Caco-2 (cell line): ENCODE measurements around the gene SLC39A11. TPM values are rescaled to one million over a fixed set of nuclear protein-coding genes. Genes with fewer than 3 reads are reported as not detected.

Experiments
- BruUV-seq: library from RNA; stranded (reverse); fragments of 400-500 nt; replicated peaks from 2 replicates; lab custom pipeline; 2021; lab: Mats Ljungman, UMichigan
- CTCF ChIA-PET: fragments of 300-600 bp; sonication (Branson Sonifier 250); formaldehyde crosslinking; loops from one replicate; lab custom pipeline; 2022; ENCODE audit warnings: antibody characterized with exemption; lab: Charles Lee
- POLR2A ChIA-PET: fragments of 300-600 bp; sonication (Branson Sonifier 250); formaldehyde crosslinking; loops from one replicate; lab custom pipeline; 2022; ENCODE audit warnings: antibody characterized with exemption; lab: Charles Lee
- DNase-seq, 2 experiments: peaks; one replicate each; pipeline versions ENCODE4 v3.0.0 to v3.0.0-alpha.2; 2020 to 2022
- H3K27me3 ChIP-seq: replicated peaks from 2 replicates; pipeline ENCODE4 v1.6.0; 2011; ENCODE audit warnings: low read length; ENCODE audit not compliant: control insufficient read depth, insufficient read depth
- H3K36me3 ChIP-seq: 2 replicates; pipeline ENCODE4 v1.5.1; 2011; ENCODE audit warnings: low read length; ENCODE audit not compliant: control insufficient read depth, insufficient read depth
- H3K4me1 ChIP-seq: fragments of 250-450 bp; sonication (Bioruptor Pico); 2 replicates; pipeline ENCODE4 v1.5.1; 2020; ENCODE audit warnings: mild to moderate bottlenecking
- H3K4me3 ChIP-seq: 2 replicates; pipeline ENCODE4 v1.5.1; 2011; ENCODE audit warnings: low read depth, mild to moderate bottlenecking, control low read depth, low read length
- H3K9me3 ChIP-seq: fragments of 250-450 bp; sonication (Bioruptor Pico); 2 replicates; pipeline ENCODE4 v1.5.1; 2020; ENCODE audit warnings: mild to moderate bottlenecking, moderate library complexity
- H3K27ac Mint-ChIP-seq: one replicate; pipeline ENCODE4 v1.8.0; 2022; ENCODE audit warnings: mixed read lengths; ENCODE audit not compliant: unreplicated experiment
- H3K27me3 Mint-ChIP-seq: one replicate; pipeline ENCODE4 v1.8.0; 2022; ENCODE audit warnings: mixed read lengths; ENCODE audit not compliant: insufficient read depth, unreplicated experiment
- H3K36me3 Mint-ChIP-seq: one replicate; pipeline ENCODE4 v1.8.0; 2022; ENCODE audit warnings: mild to moderate bottlenecking, mixed read lengths; ENCODE audit not compliant: insufficient read depth, unreplicated experiment
- H3K4me1 Mint-ChIP-seq: one replicate; pipeline ENCODE4 v1.8.0; 2022; ENCODE audit warnings: low read depth, mixed read lengths; ENCODE audit not compliant: unreplicated experiment
- H3K4me3 Mint-ChIP-seq: one replicate; pipeline ENCODE4 v1.8.0; 2022; ENCODE audit warnings: mild to moderate bottlenecking, moderate library complexity, mixed read lengths; ENCODE audit not compliant: unreplicated experiment
- H3K9me3 Mint-ChIP-seq: one replicate; pipeline ENCODE4 v1.8.0; 2022; ENCODE audit warnings: mixed read lengths; ENCODE audit not compliant: unreplicated experiment
- intact Hi-C: fragments of 100-400 bp; cut with micrococcal nuclease; formaldehyde crosslinking; loops from one replicate; pipeline ENCODE4 v1.10.0; 2022; ENCODE audit not compliant: unreplicated experiment
- total RNA-seq: library from RNA; stranded (reverse); gene quantifications from 2 replicates; pipeline ENCODE4 v1.2.3, GENCODE V29; 2022
- TF ChIP-seq, protein P1 (sequence below), 2 experiments: fragments of 200-600 bp in 1 of 2; IDR thresholded peaks; 1 replicate in 1 of 2; 2 replicates in 1 of 2; pipeline versions ENCODE4 v1.5.1 to v1.8.0; 2011 to 2022; ENCODE audit warnings: antibody characterized with exemption in 1 of 2, control low read depth in 1 of 2, inconsistent platforms in 1 of 2, low read depth in 1 of 2, low read length in 1 of 2, mild to moderate bottlenecking in 1 of 2, moderate library complexity in 1 of 2; ENCODE audit not compliant: insufficient read depth in 1 of 2, severe bottlenecking in 1 of 2, unreplicated experiment in 1 of 2

The SLC39A11 gene
- total RNA-seq, 1 experiment from 2014 or later: 26.4 TPM

DNA sequence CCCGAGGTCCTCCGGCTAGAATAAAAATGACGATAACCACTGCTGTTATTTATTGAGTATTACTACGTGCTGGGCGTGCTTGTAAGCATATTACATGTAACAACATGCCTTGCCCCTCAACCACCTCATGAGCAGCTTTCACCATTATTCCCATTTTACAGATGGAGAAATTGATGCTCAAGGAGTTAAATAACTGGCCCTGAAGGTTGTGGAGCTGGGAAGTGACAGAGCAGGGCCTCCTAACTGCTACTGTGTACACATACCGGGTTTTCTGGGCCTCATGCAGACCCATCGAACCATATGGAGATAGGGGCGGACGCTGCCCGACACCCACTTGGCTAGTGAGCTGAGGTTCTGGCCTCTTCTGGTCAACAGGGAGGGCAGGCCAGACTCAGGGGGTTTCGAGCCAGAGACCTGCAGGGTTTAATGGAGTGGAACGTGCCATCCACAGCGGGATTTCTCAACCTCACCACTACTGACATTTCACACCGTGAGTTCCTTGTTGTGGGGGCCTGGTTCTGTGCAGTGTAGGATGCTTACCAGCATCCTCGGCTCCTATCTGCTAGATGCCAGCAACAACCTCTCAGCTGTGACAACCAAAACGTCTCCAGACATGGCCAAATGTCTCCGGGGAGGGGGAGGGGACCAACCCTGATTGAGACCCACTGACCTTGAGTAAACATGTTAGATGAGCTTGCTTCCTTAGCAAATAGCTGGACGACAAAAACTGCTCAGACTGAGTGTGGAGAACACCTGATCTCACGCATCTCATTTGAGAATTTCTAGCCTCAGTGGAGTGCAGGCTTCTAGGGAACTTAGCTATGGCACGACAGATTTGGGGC is 432.0 kb downstream of the SLC39A11 start:
- no peaks in the 10 kb centered on the region for H3K36me3 Mint-ChIP-seq
- no peaks in the 10 kb centered on the region for H3K27me3 Mint-ChIP-seq
- no peak for DNase-seq
- H3K4me3 Mint-ChIP-seq: no peak overlapping the region
- ChIA-PET POLR2A (no interaction called here), CTCF (interaction anchor here (0.5 to 1.7 kb wide), 4 partner anchors 101 to 702 kb away, joined by 3 to 12 read pairs (median 4); no protein-coding TSS in a partner anchor)
- H3K9me3 Mint-ChIP-seq: peaks cover 26% of the 10 kb centered on the region
- Histone ChIP-seq H3K4me1 (peaks cover 15% of the 10 kb centered on the region), H3K36me3 (no peaks in the 10 kb centered on the region), H3K27me3 (no peaks in the 10 kb centered on the region), H3K4me3 (no peak overlapping the region), H3K9me3 (no peaks in the 10 kb centered on the region)
- peaks cover 7% of the 10 kb centered on the region for H3K4me1 Mint-ChIP-seq
- intact Hi-C loops: no loop called here
- BruUV-seq: no TSS peak
- no peak overlapping the region for H3K27ac Mint-ChIP-seq
- TF ChIP-seq, protein P1, sequence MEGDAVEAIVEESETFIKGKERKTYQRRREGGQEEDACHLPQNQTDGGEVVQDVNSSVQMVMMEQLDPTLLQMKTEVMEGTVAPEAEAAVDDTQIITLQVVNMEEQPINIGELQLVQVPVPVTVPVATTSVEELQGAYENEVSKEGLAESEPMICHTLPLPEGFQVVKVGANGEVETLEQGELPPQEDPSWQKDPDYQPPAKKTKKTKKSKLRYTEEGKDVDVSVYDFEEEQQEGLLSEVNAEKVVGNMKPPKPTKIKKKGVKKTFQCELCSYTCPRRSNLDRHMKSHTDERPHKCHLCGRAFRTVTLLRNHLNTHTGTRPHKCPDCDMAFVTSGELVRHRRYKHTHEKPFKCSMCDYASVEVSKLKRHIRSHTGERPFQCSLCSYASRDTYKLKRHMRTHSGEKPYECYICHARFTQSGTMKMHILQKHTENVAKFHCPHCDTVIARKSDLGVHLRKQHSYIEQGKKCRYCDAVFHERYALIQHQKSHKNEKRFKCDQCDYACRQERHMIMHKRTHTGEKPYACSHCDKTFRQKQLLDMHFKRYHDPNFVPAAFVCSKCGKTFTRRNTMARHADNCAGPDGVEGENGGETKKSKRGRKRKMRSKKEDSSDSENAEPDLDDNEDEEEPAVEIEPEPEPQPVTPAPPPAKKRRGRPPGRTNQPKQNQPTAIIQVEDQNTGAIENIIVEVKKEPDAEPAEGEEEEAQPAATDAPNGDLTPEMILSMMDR (IDR thresholded peaks at IDR 0.05; ENCODE audit: insufficient read depth in 1 of 2, low read depth in 1 of 2, low read length in 1 of 2, severe bottlenecking in 1 of 2, unreplicated experiment in 1 of 2): no peak

DNA sequence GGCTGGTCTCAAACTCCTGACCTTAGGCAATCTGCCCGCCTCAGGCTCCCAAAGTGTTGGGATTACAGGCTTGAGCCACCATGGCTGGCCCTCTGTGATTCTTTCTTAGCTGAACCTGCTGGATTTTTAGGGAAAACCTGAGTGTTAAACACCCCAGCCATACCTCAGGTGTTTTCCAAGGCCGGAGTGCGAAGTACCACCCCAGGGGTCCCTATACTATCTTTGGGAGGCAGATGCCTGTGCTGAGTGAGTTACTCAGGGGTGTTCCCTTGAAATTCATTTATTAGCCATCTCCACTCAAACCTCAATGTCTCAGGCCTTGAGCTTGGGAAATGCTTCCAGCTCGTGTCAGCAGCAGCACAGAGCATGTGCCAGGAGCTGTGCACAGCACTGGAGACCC is 432.7 kb downstream of the SLC39A11 start:
- no peak for DNase-seq
- Histone ChIP-seq H3K36me3 (no peaks in the 10 kb centered on the region), H3K27me3 (no peaks in the 10 kb centered on the region), H3K4me1 (peaks cover 15% of the 10 kb centered on the region), H3K4me3 (no peak overlapping the region), H3K9me3 (no peaks in the 10 kb centered on the region)
- H3K9me3 Mint-ChIP-seq: peaks cover 20% of the 10 kb centered on the region
- no peaks in the 10 kb centered on the region for H3K27me3 Mint-ChIP-seq
- no peak overlapping the region for H3K27ac Mint-ChIP-seq
- BruUV-seq: no TSS peak
- no peaks in the 10 kb centered on the region for H3K36me3 Mint-ChIP-seq
- intact Hi-C loops: no loop called here
- ChIA-PET POLR2A (no interaction called here), CTCF (no interaction called here)
- H3K4me3 Mint-ChIP-seq: no peak overlapping the region
- peaks cover 7% of the 10 kb centered on the region for H3K4me1 Mint-ChIP-seq
- TF ChIP-seq, protein P1 (IDR thresholded peaks at IDR 0.05; ENCODE audit: insufficient read depth in 1 of 2, low read depth in 1 of 2, low read length in 1 of 2, severe bottlenecking in 1 of 2, unreplicated experiment in 1 of 2): no peak

DNA sequence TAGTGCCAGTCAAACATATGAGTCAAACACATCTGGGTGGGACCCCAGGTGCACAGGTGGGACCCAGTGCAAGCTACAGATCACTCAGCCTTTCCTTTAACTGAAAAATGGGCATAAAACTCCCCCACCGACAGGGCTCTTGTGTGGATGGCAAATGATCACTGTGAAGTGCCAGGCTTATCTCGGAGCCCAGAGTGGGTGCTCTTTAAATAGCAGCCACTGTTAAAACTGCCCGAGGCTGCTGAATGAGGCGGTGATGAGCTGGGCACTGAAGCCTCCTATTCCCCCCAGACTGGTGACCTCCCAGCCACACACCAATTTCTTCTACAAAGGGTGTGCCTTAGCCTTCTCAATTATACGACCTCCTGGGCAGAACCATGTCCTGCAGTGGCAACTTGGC is 433.8 kb downstream of the SLC39A11 start:
- H3K36me3 ChIP-seq: no peaks in the 10 kb centered on the region
- BruUV-seq: no TSS peak
- peaks cover 15% of the 10 kb centered on the region for H3K4me1 ChIP-seq
- no peaks in the 10 kb centered on the region for H3K36me3 Mint-ChIP-seq
- no peak for DNase-seq
- TF ChIP-seq, protein P1 (IDR thresholded peaks at IDR 0.05; ENCODE audit: insufficient read depth in 1 of 2, low read depth in 1 of 2, low read length in 1 of 2, severe bottlenecking in 1 of 2, unreplicated experiment in 1 of 2): no peak
- ChIA-PET CTCF (no interaction called here), POLR2A (no interaction called here)
- H3K27me3 Mint-ChIP-seq: no peaks in the 10 kb centered on the region
- no peak overlapping the region for H3K27ac Mint-ChIP-seq
- peaks cover 7% of the 10 kb centered on the region for H3K4me1 Mint-ChIP-seq
- H3K9me3 ChIP-seq: no peaks in the 10 kb centered on the region
- peaks cover 13% of the 10 kb centered on the region for H3K9me3 Mint-ChIP-seq
- H3K4me3 ChIP-seq: no peak overlapping the region
- no peak overlapping the region for H3K4me3 Mint-ChIP-seq
- H3K27me3 ChIP-seq: no peaks in the 10 kb centered on the region
- intact Hi-C loops: no loop called here
